Colon (tissue), 2 donors: ENCODE results near the gene TBC1D19.
"Not testable (repeated sequence)": the region's sequence is repeated elsewhere in the genome, so short reads cannot be mapped to it uniquely, and the experiment has no call there.

Source experiments
- FAIRE-seq: peaks from 2 replicates; lab custom pipeline; 2012; peaks lifted over from hg19 to GRCh38; lab: Jason Lieb, UNC
- donor health status: control.
- donor health status: control.

The TBC1D19 gene, protein sequence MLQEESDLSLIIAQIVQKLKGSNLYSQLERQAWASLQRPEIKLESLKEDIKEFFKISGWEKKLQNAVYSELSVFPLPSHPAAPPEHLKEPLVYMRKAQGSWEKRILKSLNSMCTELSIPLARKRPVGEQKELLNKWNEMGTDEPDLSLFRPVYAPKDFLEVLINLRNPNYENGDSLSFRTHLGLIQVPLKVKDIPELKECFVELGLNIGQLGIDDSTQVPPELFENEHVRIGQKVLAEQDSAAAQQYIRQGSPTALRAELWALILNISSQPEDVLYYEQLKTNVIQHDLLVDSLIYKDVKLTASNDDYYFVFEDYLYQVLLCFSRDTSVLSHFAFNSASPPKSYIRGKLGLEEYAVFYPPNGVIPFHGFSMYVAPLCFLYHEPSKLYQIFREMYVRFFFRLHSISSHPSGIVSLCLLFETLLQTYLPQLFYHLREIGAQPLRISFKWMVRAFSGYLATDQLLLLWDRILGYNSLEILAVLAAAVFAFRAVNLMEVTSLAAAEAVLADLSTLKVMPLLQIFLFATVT

DNA sequence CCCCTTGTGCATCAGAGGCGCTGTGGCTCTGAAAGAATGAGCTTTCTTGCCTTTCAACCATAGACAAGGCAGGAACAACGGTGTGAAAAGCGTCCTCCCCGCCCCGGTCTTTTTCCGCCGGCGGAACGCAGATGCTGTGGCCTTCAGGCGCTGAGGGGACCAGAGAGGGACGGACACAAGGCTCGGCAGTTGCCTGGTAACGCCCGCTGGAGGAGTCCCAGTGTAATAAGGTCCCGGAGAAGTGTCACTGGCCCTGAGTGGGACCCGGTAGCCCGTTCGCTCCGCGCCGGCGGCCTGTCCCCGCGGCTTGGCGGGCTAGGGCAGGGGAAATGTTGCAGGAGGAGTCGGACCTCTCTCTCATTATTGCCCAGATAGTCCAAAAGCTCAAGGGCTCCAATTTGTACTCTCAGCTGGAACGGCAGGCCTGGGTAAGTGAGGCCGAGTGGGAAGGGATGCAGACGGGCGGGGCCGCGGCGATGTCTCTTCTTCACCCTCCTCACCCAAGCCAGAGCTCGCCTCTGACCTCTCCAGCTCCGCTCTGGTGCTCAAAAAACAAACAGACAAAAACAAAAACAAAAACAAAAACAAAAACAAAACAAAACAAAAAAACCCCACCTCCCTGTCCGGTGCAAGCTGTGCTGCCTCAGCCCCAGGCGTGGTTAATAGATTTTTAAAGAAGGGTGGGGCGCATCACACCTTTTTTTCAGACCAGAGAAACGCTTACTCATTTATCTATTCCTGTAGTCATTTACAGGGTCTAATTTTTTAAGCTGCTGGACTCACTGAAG lies at the start of gene TBC1D19:
Gene TBC1D19 (plus strand): TSS at position 220 of the 788 bp plus-strand sequence. CDS start 110 bp downstream, at position 330.
- no peak for FAIRE-seq

GRCh38 chr4:26542991-26543390 lies 40.9 kb upstream of the TBC1D19 start:
- FAIRE-seq: no peak

DNA sequence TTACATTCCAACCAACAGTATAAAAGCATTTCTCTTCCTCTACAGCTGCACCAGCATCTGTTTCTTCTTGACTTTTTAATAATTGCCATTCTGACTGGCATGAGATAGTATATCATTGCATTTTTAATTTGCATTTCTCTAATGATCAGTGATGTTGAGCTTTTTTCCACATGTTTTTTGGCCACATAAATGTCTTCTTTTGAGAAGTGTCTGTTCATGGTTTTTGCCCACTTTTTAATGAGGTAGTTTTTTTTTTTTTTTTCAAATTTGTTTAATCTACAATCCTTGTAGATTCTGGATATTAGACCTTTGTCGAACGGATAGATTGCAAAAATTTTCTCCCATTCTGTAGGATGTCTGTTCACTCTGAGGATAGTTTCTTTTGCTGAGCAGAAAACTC lies 39.5 kb upstream of the TBC1D19 start:
- no peak for FAIRE-seq

DNA sequence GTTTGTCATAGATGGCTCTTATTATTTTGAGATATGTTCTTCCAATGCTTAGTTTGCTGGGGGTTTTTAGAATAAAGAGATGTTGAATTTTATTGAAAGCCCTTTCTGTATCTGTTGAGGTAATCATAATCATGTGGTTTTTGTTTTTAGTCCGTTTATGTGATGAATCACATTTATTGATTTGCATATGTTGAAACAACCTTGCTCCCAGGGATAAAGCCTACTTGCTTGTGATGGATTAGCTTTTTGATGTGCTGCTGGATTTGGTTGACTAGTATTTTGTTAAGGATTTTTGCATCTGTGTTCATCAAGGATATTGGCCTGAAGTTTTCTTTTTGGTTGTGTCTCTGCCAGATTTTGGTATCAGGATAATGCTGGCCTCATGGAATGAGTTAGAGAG lies 35.5 kb upstream of the TBC1D19 start:
- FAIRE-seq: not testable (repeated sequence)

GRCh38 chr4:26557164-26557563 lies 26.7 kb upstream of the TBC1D19 start:
- FAIRE-seq: no peak

GRCh38 chr4:26558166-26558895 lies 25.6 kb upstream of the TBC1D19 start:
- no peak for FAIRE-seq

DNA sequence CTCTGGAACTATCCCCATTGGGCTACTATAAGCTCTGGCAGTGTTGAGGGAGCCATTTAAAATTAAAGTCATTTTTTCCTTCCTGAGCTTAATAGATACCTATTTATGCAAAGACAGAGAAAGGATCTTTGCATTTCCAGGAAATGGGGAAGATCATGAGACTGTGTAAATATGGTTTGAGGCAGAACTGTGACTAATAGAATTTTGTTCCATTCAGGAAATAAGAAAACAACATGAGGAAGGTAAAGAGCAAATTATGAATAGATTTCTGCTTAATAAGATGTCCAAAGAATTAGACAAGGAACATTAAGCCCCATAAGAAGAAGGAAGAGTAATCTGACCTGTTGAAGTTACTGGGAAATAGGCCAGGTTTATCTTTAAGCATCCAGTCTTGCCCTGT lies 17.8 kb upstream of the TBC1D19 start:
- FAIRE-seq: no peak

DNA sequence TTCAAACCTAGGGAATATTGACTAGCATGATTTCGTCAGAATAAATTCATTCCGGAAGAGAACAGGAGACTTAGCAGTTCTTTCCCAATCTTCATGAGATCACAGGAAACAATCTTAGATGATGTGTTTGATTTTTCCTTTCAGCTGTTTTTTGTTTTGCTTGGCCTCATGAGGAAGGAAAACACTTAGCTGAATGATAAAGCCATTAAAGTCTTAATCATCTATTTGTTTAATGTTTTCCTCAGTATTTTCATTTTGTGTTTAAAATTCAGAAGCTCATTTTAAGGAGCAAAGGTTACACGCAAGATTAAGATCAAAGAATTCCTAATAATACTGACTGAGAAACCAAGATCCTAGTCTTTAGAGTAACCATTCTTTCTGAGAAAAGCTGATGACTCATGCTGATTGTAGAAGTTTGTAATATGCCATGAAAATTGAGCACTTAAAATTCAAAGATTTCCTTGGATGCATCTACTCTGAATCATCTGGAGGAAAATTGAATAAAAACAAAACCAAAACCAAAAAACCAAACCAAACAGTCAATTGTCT lies 15.4 kb upstream of the TBC1D19 start:
- no peak for FAIRE-seq

DNA sequence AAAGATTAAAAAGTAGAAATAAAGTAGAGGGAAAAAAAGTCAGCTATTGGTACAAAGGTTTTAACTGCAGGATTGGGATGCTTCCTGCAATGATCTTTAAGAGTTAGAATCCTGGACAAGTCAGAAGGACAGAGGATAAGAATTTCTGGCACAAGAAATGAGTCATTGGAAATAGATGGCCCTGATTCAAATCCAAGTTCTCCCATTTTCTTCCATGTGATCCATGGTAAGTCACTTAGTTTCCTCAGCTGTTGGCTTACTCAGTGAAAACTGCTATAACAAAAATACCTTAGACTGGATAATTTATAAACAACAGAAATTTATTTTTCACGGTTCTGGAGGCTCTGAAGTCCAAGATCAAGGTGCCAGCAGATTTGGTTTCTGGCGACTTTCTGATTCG lies 13.3 kb upstream of the TBC1D19 start:
- FAIRE-seq: no peak

DNA sequence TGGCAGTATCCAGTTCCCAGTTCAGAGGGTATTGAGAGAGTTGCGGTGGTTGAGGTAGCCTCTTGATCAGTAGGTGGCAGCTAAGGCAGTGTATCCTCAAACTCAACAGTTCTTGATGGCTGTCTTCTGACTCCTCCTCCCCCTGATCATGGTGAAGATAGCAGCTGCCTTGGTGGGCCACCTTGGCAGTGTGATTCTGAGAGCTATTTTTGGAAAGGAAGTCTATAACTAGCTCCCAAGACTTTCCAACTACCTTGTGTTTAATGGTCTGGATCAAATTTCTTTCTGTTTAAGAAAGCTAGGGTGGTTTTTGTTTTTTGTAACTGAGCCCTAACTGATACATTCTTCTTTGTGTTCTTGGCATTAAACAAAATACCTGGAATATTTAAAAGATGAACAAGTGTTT lies 10.5 kb upstream of the TBC1D19 start:
- FAIRE-seq: no peak

- no peak for FAIRE-seq
Measured at GRCh38 chr4:26574563-26574962, 9.3 kb upstream of the TBC1D19 start.

DNA sequence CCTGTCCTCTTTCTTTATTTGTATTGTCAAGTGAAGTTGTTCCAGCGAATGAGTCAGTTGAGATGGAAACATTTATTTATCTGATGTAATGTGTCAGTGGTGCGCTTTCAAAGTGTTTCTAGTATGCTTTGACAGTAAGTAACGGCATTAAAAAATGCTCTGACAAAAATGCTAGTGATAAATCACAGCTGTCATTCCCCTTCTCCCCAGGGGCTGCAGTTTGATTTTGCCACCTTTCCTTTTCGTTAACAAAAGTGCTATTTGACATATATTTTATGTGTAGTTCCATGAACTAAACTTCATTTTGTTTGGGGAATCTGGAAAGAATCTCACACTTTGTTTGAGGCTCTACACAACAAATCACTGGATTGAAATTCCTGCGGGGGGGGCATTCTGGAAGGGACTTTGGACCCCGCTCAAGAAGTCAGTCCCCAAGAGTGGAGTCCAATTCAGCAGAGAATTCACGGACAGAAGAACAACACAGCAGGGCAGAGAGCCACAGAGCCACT lies 7.6 kb upstream of the TBC1D19 start:
- FAIRE-seq: no peak

GRCh38 chr4:26577066-26577465 lies 6.8 kb upstream of the TBC1D19 start:
- no peak for FAIRE-seq

GRCh38 chr4:26579169-26579568 lies 4.7 kb upstream of the TBC1D19 start:
- no peak for FAIRE-seq

DNA sequence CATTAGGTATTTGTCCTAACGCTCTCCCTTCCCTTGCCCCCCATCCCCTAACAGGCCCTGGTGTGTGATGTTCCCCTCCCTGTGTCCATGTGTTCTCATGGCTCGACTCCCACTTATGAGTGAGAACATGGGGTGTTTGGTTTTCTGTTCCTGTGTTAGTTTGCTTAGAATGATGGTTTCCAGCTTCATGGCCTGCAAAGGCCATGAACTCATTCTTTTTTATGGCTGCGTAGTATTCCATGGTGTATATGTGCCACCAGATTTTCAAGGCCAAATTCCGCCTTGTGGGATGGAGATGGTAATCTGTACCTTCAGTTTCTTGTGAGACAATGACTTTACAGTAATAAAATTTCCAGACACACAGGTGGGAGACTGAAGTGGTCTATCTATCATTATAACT lies 2.5 kb upstream of the TBC1D19 start:
- not testable (repeated sequence) for FAIRE-seq

GRCh38 chr4:26583538-26583864 lies 383 bp upstream of the TBC1D19 start:
- FAIRE-seq: no peak

GRCh38 chr4:26584725-26585124 lies 841 bp downstream of the TBC1D19 start:
- no peak for FAIRE-seq

- FAIRE-seq: no peak
Measured at GRCh38 chr4:26589705-26590104, 5.8 kb downstream of the TBC1D19 start.

GRCh38 chr4:26590639-26591038 lies 6.8 kb downstream of the TBC1D19 start:
- FAIRE-seq: no peak

GRCh38 chr4:26593557-26593956 lies 9.7 kb downstream of the TBC1D19 start:
- FAIRE-seq: not testable (repeated sequence)

GRCh38 chr4:26594371-26594770 lies 10.5 kb downstream of the TBC1D19 start:
- FAIRE-seq: no peak

DNA sequence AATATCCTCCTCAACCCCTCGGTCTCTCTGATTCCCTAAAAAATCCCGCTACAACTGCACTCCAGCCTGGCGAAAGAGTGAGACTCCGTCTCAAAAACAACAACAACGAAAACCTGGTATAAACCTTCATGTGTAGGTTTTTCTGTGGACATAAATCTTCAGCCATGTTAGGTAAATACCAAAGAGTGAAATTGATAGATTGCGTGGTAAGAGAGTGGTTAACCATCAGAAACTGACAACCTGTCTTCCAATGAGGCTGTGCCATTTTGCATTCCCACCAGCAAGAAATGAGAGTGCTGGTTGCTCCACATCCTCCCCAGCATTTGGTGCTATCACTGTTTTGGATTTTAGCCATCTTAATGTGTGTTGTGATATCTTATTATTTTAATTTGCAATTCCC lies 10.9 kb downstream of the TBC1D19 start:
- FAIRE-seq: no peak
